GM23248 (cell line): ENCODE data around the gene ANKRD24.

Experiments
- EZH2 ChIP-seq: fragments of 200-600 bp; sonication (generic); IDR thresholded peaks from 2 replicates; pipeline ENCODE4 v1.6.1; 2018; ENCODE audit warnings: antibody characterized with exemption, mild to moderate bottlenecking; ENCODE audit not compliant: insufficient read depth, poor library complexity, severe bottlenecking
- EZH2phosphoT487 ChIP-seq: fragments of 200-600 bp; sonication (generic); IDR thresholded peaks from 2 replicates; pipeline ENCODE4 v1.6.1; 2018; ENCODE audit warnings: antibody characterized with exemption, moderate library complexity, mild to moderate bottlenecking, low read depth; ENCODE audit not compliant: insufficient read depth

GRCh38 chr19:4157164-4157563, 25.3 kb upstream of the ANKRD24 start:
- no peak for TF ChIP-seq EZH2phosphoT487
- no peak for TF ChIP-seq EZH2
